Heart right ventricle (tissue), 16 donors: ENCODE measurements around the gene PLA2G2C. TPM values are rescaled to one million over a fixed set of nuclear protein-coding genes. Genes with fewer than 3 reads are reported as not detected.
"Not testable (repeated sequence)": the region's sequence is repeated elsewhere in the genome, so short reads cannot be mapped to it uniquely, and the experiment has no call there.

Experiments used
- ATAC-seq, 8 donors: fragments of 200-7000 bp; cut with Tn5 transposase; one replicate each; pipeline ENCODE4 v1.9.1; 2020; ENCODE audit warnings: mild to moderate bottlenecking in 8 of 8, moderate library complexity in 8 of 8, moderate number of reproducible peaks in 1 of 8
- DNase-seq, 2 donors: peaks; one replicate each; pipeline ENCODE4 v3.0.0-alpha.2; 2020
- H3K27ac ChIP-seq, 10 donors: fragments of 200-600 bp; sonication (generic) in 2 of 10; one replicate each; pipeline versions ENCODE4 v1.5.0 to v1.8.0; 2020 to 2022; ENCODE audit warnings: mild to moderate bottlenecking in 3 of 10
- H3K27me3 ChIP-seq, 7 donors: fragments of 200-600 bp; one replicate each; pipeline ENCODE4 v1.8.0; 2021 to 2022; ENCODE audit warnings: mild to moderate bottlenecking in 2 of 7
- H3K36me3 ChIP-seq, 9 donors: fragments of 200-600 bp; sonication (generic) in 1 of 9; one replicate each; pipeline versions ENCODE4 v1.5.0 to v1.8.0; 2020 to 2022; ENCODE audit warnings: mild to moderate bottlenecking in 2 of 9
- H3K4me1 ChIP-seq, 9 donors: fragments of 200-600 bp; sonication (generic) in 1 of 9; one replicate each; pipeline versions ENCODE4 v1.5.0 to v1.8.0; 2020 to 2022; ENCODE audit warnings: mild to moderate bottlenecking in 4 of 9
- H3K4me3 ChIP-seq, 10 donors: fragments of 200-600 bp; sonication (generic) in 2 of 10; one replicate each; pipeline versions ENCODE4 v1.5.0 to v1.8.0; 2020 to 2022; ENCODE audit warnings: mild to moderate bottlenecking in 7 of 10, moderate library complexity in 2 of 10
- H3K9me3 ChIP-seq, 11 donors: fragments of 200-600 bp in 10 of 11; sonication (generic) in 2 of 11; one replicate each; pipeline versions ENCODE4 v1.5.0 to v1.8.0; 2013 to 2022; ENCODE audit warnings: mild to moderate bottlenecking in 2 of 11, control low read depth in 1 of 11, moderate library complexity in 1 of 11
- CTCF ChIP-seq, 9 donors: fragments of 200-600 bp; sonication (generic) in 2 of 9; IDR thresholded peaks; one replicate each; pipeline versions ENCODE4 v1.5.0 to v1.8.0; 2021 to 2022; ENCODE audit warnings: antibody characterized with exemption in 9 of 9, mild to moderate bottlenecking in 5 of 9, moderate library complexity in 1 of 9
- WGBS, 2 donors: extraction: QIAGEN DNeasy Blood & Tissue Kit; methylation state at CpG; one replicate each; pipeline ENCODE4 v1.1.7; 2013; ENCODE audit warnings: inconsistent platforms in 1 of 2; 5-methylcytosine and 5-hydroxymethylcytosine counted together
- intact Hi-C, 10 donors: fragments of 100-400 bp; cut with DNase I; formaldehyde crosslinking; loops; one replicate each; pipeline versions ENCODE4 v1.11.1 to v1.14.2; 2022
- polyA plus RNA-seq, 2 donors: library from polyadenylated mRNA; stranded (reverse); fragments of 200-250 nt; gene quantifications; one replicate each; pipeline ENCODE4 v1.2.3, GENCODE V29; 2013
- total RNA-seq, 10 donors: library from RNA; stranded (reverse); fragmentation: NEBNext Ultra II Directional in 3 of 10; extraction: Animal tissue kit (Norgen Biotek cat#: 25700) in 3 of 10; gene quantifications; one replicate each; pipeline versions ENCODE4 v1.2.1 to v1.2.4, GENCODE V29; 2021 to 2023
- donor health status: Arrhythmogenic right ventricular cardiomyopathy.
- donor health status: ischemic (EF 13 %, LVEDD 7.1; RV severe dilation, severe dysfunction).
- donor health status: healthy with polysubstance abuse.
- donor health status: DM: no; HTN: yes; CAD: no.
- donor health status: DM: no; HTN: no; CAD: no.
- donor health status: ischemic (EF 25% LVEDD 6.9; RV normal size, moderate dysfunction).
- donor health status: ischemic (EF 25% LVEDD 5.7; RV mildly dilated, moderate dysfunction).
- donor health status: healthy.
- donor health status: DM: yes; HTN: yes; CAD: no.
- donor health status: Ischemic cardiomyopathy.
- donor health status: ischemic (EF 35%, LVEDD 5.7; RV mildly dilated, moderate dysfunction).
- donor health status: nonischemic (EF 11% LVEDD 7.7; RV severe dilation, severe dysfunction).
- donor health status: DM: yes; HTN: yes; CAD: no.
- donor health status: PGD.
- donor health status: ischemic (EF 29% LVEDD 5.4; RV normal size, mild dysfunction).
- donor health status: nonischemic (EF 23%, LVEDD 6.1; RV moderate dilation, normal function).

PLA2G2C gene
- total and polyA plus RNA-seq, 12 donors = not detected

DNA sequence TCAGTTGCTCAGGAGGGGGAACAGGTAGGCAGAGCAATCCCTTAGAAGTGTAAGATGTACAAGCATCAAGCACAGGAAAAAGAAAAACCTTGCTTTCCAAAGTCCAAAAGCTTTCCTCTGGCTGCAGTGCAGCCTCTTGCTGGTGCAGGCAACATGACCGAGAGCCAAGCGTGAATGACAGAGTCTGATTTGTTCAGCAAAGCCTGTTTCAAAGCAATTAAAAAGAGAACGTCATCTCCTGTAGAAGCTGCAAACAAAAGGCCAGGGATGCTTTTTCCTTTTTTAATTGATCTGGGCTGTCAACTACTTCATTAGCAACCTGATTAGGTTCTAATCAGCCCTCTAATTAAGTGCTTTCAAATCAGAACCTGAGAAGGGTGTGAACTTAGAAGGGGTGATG is 38.2 kb upstream of the PLA2G2C start:
- TF ChIP-seq CTCF (IDR thresholded peaks at IDR 0.05) = no peak
- H3K4me1 ChIP-seq = peaks cover 0 to 4% (median 0%) of the 10 kb centered on the region in 9 donors
- intact Hi-C loops = loop anchor here in 1 of 10 donors (10.0 kb wide), 1 partner anchor 140 kb away; no protein-coding TSS in a partner anchor
- ATAC-seq (no peak), DNase-seq (no peak)
- H3K27me3 ChIP-seq = peaks cover 0 to 58% (median 45%) of the 10 kb centered on the region in 7 donors
- no peak overlapping the region for H3K4me3 ChIP-seq
- H3K9me3 ChIP-seq = no peaks in the 10 kb centered on the region
- no peaks in the 10 kb centered on the region for H3K36me3 ChIP-seq
- no peak overlapping the region for H3K27ac ChIP-seq
- 60 to 67% methylated on average over 3 of the region's 3 CpGs for WGBS, 2 donors

DNA sequence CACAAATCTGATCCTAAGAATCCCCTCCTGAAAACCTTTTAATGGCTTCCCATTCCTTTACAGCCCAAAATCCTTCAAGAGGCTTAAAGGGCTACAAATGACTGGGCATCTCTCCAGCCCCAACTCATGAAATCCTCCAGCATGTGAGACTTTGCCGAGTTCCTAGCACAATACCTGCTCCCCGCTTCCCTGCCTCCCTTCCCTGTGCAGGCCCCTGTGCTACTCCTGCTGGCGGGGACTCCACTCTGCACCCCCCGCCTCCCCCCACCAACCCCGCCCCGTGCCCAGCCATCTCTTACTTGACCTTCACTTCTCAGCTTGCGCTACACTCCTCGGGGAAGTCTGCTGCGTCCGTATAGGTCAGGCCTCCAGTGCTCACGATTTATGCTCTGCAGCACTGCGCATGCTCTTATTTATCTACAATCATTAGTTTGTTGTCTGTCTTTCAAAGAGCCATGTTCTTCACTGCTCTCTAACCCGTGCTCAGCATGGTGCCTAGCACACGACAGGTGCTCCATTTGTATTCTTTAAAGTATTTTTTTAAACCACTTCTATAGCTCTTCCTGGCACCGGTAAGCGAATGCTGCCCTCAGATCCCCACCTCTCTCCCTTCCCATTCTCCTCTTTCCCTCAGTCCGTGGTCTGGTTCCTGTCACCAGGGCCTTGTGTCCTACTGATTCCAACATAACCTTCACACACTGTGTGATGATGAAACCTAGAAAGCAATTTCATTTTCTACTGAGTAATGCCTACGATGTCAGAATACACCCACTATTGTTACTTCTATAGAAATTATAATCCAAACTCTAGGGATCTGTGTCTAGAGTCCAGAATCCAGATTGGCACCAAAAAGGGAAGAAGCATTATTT is 37.5 kb upstream of the PLA2G2C start:
- no peak overlapping the region for H3K27ac ChIP-seq
- H3K27me3 ChIP-seq = peaks cover 0 to 52% (median 45%) of the 10 kb centered on the region in 7 donors
- WGBS, 2 donors = 24 to 31% methylated on average over 18 of the region's 18 CpGs
- no peak overlapping the region for H3K4me3 ChIP-seq
- ATAC-seq (peak in 2 of 8 donors; percentile 34 to 37), DNase-seq (no peak)
- peaks cover 0 to 4% (median 0%) of the 10 kb centered on the region in 9 donors for H3K4me1 ChIP-seq
- no peak for TF ChIP-seq CTCF (IDR thresholded peaks at IDR 0.05)
- H3K9me3 ChIP-seq = no peaks in the 10 kb centered on the region
- no peaks in the 10 kb centered on the region for H3K36me3 ChIP-seq
- intact Hi-C loops = loop anchor here in 1 of 10 donors (10.0 kb wide), 1 partner anchor 141 kb away; no protein-coding TSS in a partner anchor

DNA sequence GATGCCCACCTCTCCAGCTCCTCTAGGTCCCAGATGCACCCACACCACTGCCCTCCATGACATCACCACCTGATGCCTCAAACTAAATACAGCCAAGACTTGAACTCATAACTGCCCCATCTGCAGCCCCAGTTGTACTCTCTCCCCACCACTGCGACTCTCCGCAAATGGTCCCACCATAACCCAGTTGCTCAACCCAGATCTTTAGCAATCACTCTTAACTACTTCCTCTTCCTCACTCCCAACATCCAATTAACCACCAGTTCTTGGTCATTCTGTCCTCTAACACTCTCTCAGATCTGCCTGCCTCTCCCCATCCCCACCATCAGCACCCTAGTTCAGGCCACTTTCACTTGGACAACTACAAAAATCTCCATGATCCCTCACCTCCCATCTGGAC is 36.8 kb upstream of the PLA2G2C start:
- Histone ChIP-seq H3K36me3 (no peaks in the 10 kb centered on the region), H3K4me1 (peaks cover 0 to 4% (median 0%) of the 10 kb centered on the region in 9 donors), H3K9me3 (no peaks in the 10 kb centered on the region), H3K27me3 (peaks cover 0 to 47% (median 39%) of the 10 kb centered on the region in 7 donors), H3K27ac (no peak overlapping the region), H3K4me3 (no peak overlapping the region)
- WGBS, 2 donors = 95 to 98% methylated on average over 2 of the region's 2 CpGs
- intact Hi-C loops = loop anchor here in 1 of 10 donors (10.0 kb wide), 1 partner anchor 142 kb away; no protein-coding TSS in a partner anchor
- ATAC-seq (no peak), DNase-seq (no peak)
- no peak for TF ChIP-seq CTCF (IDR thresholded peaks at IDR 0.05)

- no peak for DNase-seq
- ATAC-seq = peak in 1 of 8 donors; percentile 27
- no peak for TF ChIP-seq CTCF (IDR thresholded peaks at IDR 0.05)
- Histone ChIP-seq H3K9me3 (no peaks in the 10 kb centered on the region), H3K36me3 (no peaks in the 10 kb centered on the region), H3K27ac (peak overlapping the region in 1 of 10 donors; percentile 15), H3K4me3 (no peak overlapping the region), H3K4me1 (peaks cover 0 to 4% (median 0%) of the 10 kb centered on the region in 9 donors), H3K27me3 (peaks cover 0 to 33% (median 19%) of the 10 kb centered on the region in 7 donors)
- WGBS, 2 donors = 42 to 48% methylated on average over 5 of the region's 5 CpGs
- intact Hi-C loops = loop anchor here in 1 of 10 donors (10.0 kb wide), 1 partner anchor 145 kb away; no protein-coding TSS in a partner anchor
Observed at GRCh38 chr1:20220036-20220435, 33.7 kb upstream of the PLA2G2C start.

DNA sequence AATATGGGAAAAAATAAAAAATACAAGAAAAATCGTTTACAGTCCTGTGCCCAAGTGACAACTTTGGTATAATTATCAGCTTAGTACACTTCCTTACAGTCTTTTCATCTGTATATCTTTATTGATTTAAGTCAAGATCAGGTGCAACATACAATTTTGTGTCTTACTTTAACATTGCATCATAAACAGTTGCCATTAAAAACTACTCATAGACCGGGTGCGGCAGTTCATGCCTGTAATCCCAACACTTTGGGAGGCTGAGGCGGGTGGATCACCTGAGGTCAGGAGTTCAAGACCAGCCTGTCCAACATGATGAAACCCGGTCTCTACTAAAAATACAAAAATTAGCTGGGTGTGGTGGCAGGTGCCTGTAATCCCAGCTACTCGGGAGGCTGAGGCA is 32.7 kb upstream of the PLA2G2C start:
- DNase-seq, H3K27ac ChIP-seq, H3K4me3 ChIP-seq, H3K36me3 ChIP-seq, H3K9me3 ChIP-seq, H3K4me1 ChIP-seq, ATAC-seq: not testable (repeated sequence)
- intact Hi-C loops = loop anchor here in 1 of 10 donors (10.0 kb wide), 1 partner anchor 146 kb away; no protein-coding TSS in a partner anchor
- H3K27me3 ChIP-seq = peaks cover 0 to 33% (median 19%) of the 10 kb centered on the region in 7 donors
- WGBS, 2 donors = 86 to 87% methylated on average over 6 of the region's 6 CpGs
